Right ventricle myocardium superior (tissue), 1 donor: ENCODE measurements around the gene USP16. TPM values are rescaled to one million over a fixed set of nuclear protein-coding genes. Genes with fewer than 3 reads are reported as not detected.
A peak's percentile ranks its signal among the peaks of the same experiment; 100 is the strongest.

Experiments
- ATAC-seq: fragments of 200-7000 bp; cut with Tn5 transposase; one replicate; pipeline ENCODE4 v1.9.1; 2020; ENCODE audit warnings: mild to moderate bottlenecking; ENCODE audit not compliant: poor library complexity
- DNase-seq: peaks from one replicate; pipeline ENCODE4 v3.0.0-alpha.2; 2020
- intact Hi-C: fragments of 100-400 bp; cut with DNase I; formaldehyde crosslinking; loops from one replicate; pipeline ENCODE4 v1.11.2; 2022
- total RNA-seq: library from RNA; stranded (reverse); fragmentation: NEBNext Ultra II Directional; extraction: Animal tissue kit (Norgen Biotek cat#: 25700); gene quantifications from one replicate; pipeline ENCODE4 v1.2.1, GENCODE V29; 2021
- donor health status: DM: no; HTN: yes; CAD: no; lungs with severe emphysema.

The USP16 gene
- total RNA-seq, 1 donor from 2014 or later = 29.1 TPM

- ATAC-seq (no peak), DNase-seq (no peak)
- intact Hi-C loops = loop anchor here (2.0 kb wide), 1 partner anchor 33 kb away; the partner anchor contains the start of gene LTN1
Measured at GRCh38 chr21:29025328-29025713, 853 bp downstream of the USP16 start.

GRCh38 chr21:29029524-29029923 is 5.1 kb downstream of the USP16 start:
- ATAC-seq (no peak), DNase-seq (no peak)
- intact Hi-C loops = no loop called here

- intact Hi-C loops = no loop called here
- no peak for ATAC-seq
- no peak for DNase-seq
Measured at GRCh38 chr21:29030909-29031308, 6.4 kb downstream of the USP16 start.

- DNase-seq (no peak), ATAC-seq (no peak)
- intact Hi-C loops = no loop called here
Measured at GRCh38 chr21:29033301-29033700, 8.8 kb downstream of the USP16 start.

- DNase-seq (no peak), ATAC-seq (no peak)
- intact Hi-C loops = no loop called here
Measured at GRCh38 chr21:29033871-29034270, 9.4 kb downstream of the USP16 start.

GRCh38 chr21:29034678-29035077 is 10.2 kb downstream of the USP16 start:
- intact Hi-C loops = loop anchor here (5.0 kb wide), 1 partner anchor 38 kb away; the partner anchor contains the start of gene CCT8
- ATAC-seq (no peak), DNase-seq (no peak)

GRCh38 chr21:29052224-29052623 is 27.8 kb downstream of the USP16 start:
- no peak for ATAC-seq
- intact Hi-C loops = no loop called here

GRCh38 chr21:29053011-29053553 is 28.6 kb downstream of the USP16 start:
- intact Hi-C loops = no loop called here
- ATAC-seq (no peak), DNase-seq (no peak)

More at GRCh38 chr21:29052224-29052623, 27.8 kb downstream of the USP16 start:
- DNase-seq = no peak

GRCh38 chr21:29053656-29054055 is 29.2 kb downstream of the USP16 start:
- intact Hi-C loops = no loop called here
- ATAC-seq = no peak
- no peak for DNase-seq

- no peak for ATAC-seq
- no peak for DNase-seq
- intact Hi-C loops = no loop called here
Measured at GRCh38 chr21:29055080-29055479, 30.6 kb downstream of the USP16 start.

- intact Hi-C loops = no loop called here
- DNase-seq = no peak
- ATAC-seq = no peak
Measured at GRCh38 chr21:29056005-29056404, 31.5 kb downstream of the USP16 start.

- DNase-seq (no peak), ATAC-seq (no peak)
- intact Hi-C loops = no loop called here
Measured at GRCh38 chr21:29056538-29057050, 32.1 kb downstream of the USP16 start.

- intact Hi-C loops = no loop called here
- ATAC-seq (peak; percentile 36), DNase-seq (no peak)
Measured at GRCh38 chr21:29064850-29065481, 40.5 kb downstream of the USP16 start.

- intact Hi-C loops = loop anchor here (5.0 kb wide), 1 partner anchor 36 kb away; no protein-coding TSS in a partner anchor
- peak; percentile 1 for ATAC-seq
Measured at GRCh38 chr21:29072873-29073221, 48.4 kb downstream of the USP16 start.

GRCh38 chr21:29073222-29074006 is 48.9 kb downstream of the USP16 start, which contains the start of gene CCT8:
TSS of gene CCT8 (minus strand) at chr21:29073648. CDS start at chr21:29073590, 58 bp downstream.
- ATAC-seq (peak; percentile 98), DNase-seq (peak; percentile 99)
- intact Hi-C loops = loop anchor here (5.0 kb wide), 1 partner anchor 36 kb away; no protein-coding TSS in a partner anchor

More at GRCh38 chr21:29072873-29073221, 48.4 kb downstream of the USP16 start:
- DNase-seq = no peak

GRCh38 chr21:29074007-29074376 is 49.5 kb downstream of the USP16 start:
- peak; percentile 54 for ATAC-seq
- no peak for DNase-seq
- intact Hi-C loops = loop anchor here (5.0 kb wide), 1 partner anchor 37 kb away; no protein-coding TSS in a partner anchor

- no peak for DNase-seq
- no peak for ATAC-seq
- intact Hi-C loops = loop anchor here (5.0 kb wide), 1 partner anchor 37 kb away; no protein-coding TSS in a partner anchor
Measured at GRCh38 chr21:29074783-29075182, 50.3 kb downstream of the USP16 start.

GRCh38 chr21:29075706-29076466 is 51.4 kb downstream of the USP16 start:
- no peak for DNase-seq
- ATAC-seq = no peak
- intact Hi-C loops = no loop called here
